HepG2 (cell line): ENCODE data around the gene CRYBB2. TPM values are rescaled to one million over a fixed set of nuclear protein-coding genes. Genes with fewer than 3 reads are reported as not detected.

ENCODE experiments used
- ARID4A ChIP-seq: sonication (generic); formaldehyde crosslinking; IDR thresholded peaks from 2 replicates; pipeline ENCODE4 v1.5.0; 2020; ENCODE audit warnings: mild to moderate bottlenecking, missing genetic modification reagents, borderline replicate concordance
- ARNT2 ChIP-seq: sonication (generic); formaldehyde crosslinking; IDR thresholded peaks from 2 replicates; pipeline ENCODE4 v1.8.0; 2022; ENCODE audit warnings: mild to moderate bottlenecking, low read depth, missing genetic modification reagents, moderate library complexity
- ATM ChIP-seq: fragments of 450-650 bp; IDR thresholded peaks from 2 replicates; pipeline ENCODE4 v1.7.1; 2017; ENCODE audit warnings: mild to moderate bottlenecking, borderline replicate concordance
- HNF4A ChIP-seq: sonication (generic); formaldehyde crosslinking; IDR thresholded peaks from 2 replicates; pipeline ENCODE4 v1.4.0; 2020; ENCODE audit warnings: missing genetic modification reagents
- NCOR1 ChIP-seq: fragments of 200-600 bp; sonication (generic); IDR thresholded peaks from 2 replicates; pipeline ENCODE4 v1.7.0; 2017; ENCODE audit warnings: antibody characterized with exemption, low read length, borderline replicate concordance
- POGK ChIP-seq: sonication (generic); formaldehyde crosslinking; conservative IDR thresholded peaks from 2 replicates; pipeline ENCODE4 v1.8.0; 2022; ENCODE audit warnings: mild to moderate bottlenecking, moderate library complexity, missing genetic modification reagents
- RAD51 ChIP-seq: fragments of 450-650 bp; IDR thresholded peaks from 2 replicates; pipeline ENCODE4 v1.6.1; 2016; ENCODE audit warnings: borderline replicate concordance
- RXRB ChIP-seq: IDR thresholded peaks from 2 replicates; pipeline ENCODE4 v1.6.1; 2016; ENCODE audit warnings: borderline replicate concordance, missing genetic modification reagents, missing compliant biosample characterization
- SALL1 ChIP-seq: sonication (generic); formaldehyde crosslinking; IDR thresholded peaks from 2 replicates; pipeline ENCODE4 v1.8.0; 2022; ENCODE audit warnings: mild to moderate bottlenecking, missing genetic modification reagents
- ZNF337 ChIP-seq: sonication (generic); formaldehyde crosslinking; IDR thresholded peaks from 2 replicates; pipeline ENCODE4 v1.5.1; 2020; ENCODE audit warnings: missing genetic modification reagents, low read depth, mild to moderate bottlenecking, borderline replicate concordance
- polyA plus RNA-seq, 8 experiments: library from polyadenylated mRNA; depleted of rRNA in 3 of 8; stranded (reverse) in 7 of 8; unstranded in 1 of 8; fragments of >200 nt; fragmentation: Illumina TruSeq in 4 of 8; extraction: Trizol in 4 of 8; gene quantifications; 2 replicates each; pipeline versions ENCODE4 v1.2.1 to v1.2.3, GENCODE V29; 2011 to 2016; ENCODE audit warnings: low read depth in 4 of 8, missing spikeins in 1 of 8, mixed read lengths in 1 of 8; ENCODE audit not compliant: insufficient read depth in 1 of 8
- total RNA-seq, 5 experiments: library from RNA; depleted of rRNA; stranded (reverse); fragments of >200 nt; fragmentation: Illumina TruSeq; extraction: Trizol; gene quantifications; 2 replicates each; pipeline ENCODE4 v1.2.3, GENCODE V29; 2016; ENCODE audit warnings: low read depth in 1 of 5
- TF ChIP-seq, protein P1 (sequence below): sonication (generic); formaldehyde crosslinking; IDR thresholded peaks from 2 replicates; pipeline ENCODE4 v1.4.0; 2020; ENCODE audit warnings: missing genetic modification reagents, borderline replicate concordance
- TF ChIP-seq, protein P2 (sequence below): sonication (generic); formaldehyde crosslinking; IDR thresholded peaks from 2 replicates; pipeline ENCODE4 v1.4.0; 2020; ENCODE audit warnings: missing genetic modification reagents
- TF ChIP-seq, protein P3 (sequence below): sonication (generic); formaldehyde crosslinking; IDR thresholded peaks from 2 replicates; pipeline ENCODE4 v1.4.0; 2020; ENCODE audit warnings: mild to moderate bottlenecking, missing genetic modification reagents

The CRYBB2 gene
- total and polyA plus RNA-seq, 2 of the 13 experiments (the other 11 are each of a cell fraction or from before 2014, with no cell fraction given): 0.11 to 0.18 TPM

DNA sequence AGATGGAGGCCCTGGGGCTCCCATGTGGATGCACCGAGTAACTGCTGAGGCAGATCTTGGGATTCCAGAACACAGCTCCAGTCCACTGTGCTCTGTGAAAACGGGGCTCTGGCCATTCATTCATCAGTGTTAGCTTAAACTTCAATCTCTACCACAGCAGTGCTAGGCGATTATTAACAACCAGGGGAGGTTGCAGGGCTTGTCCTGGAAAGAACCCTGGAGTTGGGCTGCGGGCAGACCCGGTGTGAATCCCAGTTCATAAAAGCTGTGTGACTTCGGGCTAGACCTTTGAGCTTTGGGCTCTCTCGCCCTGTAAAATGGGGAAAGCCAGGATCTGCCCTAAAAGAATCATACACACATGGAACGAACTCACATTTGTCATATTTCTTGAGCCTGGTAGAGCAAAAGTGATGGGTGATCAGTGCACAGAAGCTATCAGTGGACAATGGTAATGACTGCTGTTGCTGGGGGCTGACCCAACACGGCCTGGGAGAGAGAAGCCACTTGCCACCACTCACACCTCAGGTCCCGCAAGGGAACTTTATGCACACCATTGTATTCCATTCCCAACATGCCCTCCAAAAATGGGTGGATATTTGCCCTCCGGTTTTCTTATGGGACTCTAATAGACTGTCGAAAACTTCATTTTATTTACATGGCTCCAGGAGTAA is 35.4 kb upstream of the CRYBB2 start (continued):
- TF ChIP-seq, protein P1, sequence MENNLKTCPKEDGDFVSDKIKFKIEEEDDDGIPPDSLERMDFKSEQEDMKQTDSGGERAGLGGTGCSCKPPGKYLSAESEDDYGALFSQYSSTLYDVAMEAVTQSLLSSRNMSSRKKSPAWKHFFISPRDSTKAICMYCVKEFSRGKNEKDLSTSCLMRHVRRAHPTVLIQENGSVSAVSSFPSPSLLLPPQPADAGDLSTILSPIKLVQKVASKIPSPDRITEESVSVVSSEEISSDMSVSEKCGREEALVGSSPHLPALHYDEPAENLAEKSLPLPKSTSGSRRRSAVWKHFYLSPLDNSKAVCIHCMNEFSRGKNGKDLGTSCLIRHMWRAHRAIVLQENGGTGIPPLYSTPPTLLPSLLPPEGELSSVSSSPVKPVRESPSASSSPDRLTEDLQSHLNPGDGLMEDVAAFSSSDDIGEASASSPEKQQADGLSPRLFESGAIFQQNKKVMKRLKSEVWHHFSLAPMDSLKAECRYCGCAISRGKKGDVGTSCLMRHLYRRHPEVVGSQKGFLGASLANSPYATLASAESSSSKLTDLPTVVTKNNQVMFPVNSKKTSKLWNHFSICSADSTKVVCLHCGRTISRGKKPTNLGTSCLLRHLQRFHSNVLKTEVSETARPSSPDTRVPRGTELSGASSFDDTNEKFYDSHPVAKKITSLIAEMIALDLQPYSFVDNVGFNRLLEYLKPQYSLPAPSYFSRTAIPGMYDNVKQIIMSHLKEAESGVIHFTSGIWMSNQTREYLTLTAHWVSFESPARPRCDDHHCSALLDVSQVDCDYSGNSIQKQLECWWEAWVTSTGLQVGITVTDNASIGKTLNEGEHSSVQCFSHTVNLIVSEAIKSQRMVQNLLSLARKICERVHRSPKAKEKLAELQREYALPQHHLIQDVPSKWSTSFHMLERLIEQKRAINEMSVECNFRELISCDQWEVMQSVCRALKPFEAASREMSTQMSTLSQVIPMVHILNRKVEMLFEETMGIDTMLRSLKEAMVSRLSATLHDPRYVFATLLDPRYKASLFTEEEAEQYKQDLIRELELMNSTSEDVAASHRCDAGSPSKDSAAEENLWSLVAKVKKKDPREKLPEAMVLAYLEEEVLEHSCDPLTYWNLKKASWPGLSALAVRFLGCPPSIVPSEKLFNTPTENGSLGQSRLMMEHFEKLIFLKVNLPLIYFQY (CRISPR knock-in tag): peak; percentile 91; the same call in 1 of the 2 replicates
- TF ChIP-seq SALL1 (CRISPR knock-in tag): peak; percentile 50
- no peak for TF ChIP-seq ZNF337 (CRISPR knock-in tag)
- 0 out of 2 replicates have a peak, but pooled peaks have one; percentile 37 for TF ChIP-seq ARNT2 (CRISPR knock-in tag)
- TF ChIP-seq NCOR1: peak; percentile 68; the same call in 1 of the 2 replicates
- peak; percentile 83 for TF ChIP-seq HNF4A (CRISPR knock-in tag)
- TF ChIP-seq RAD51: no peak
- TF ChIP-seq RXRB: peak; percentile 58
- peak; percentile 55; the same call in 1 of the 2 replicates for TF ChIP-seq ARID4A (CRISPR knock-in tag)
- TF ChIP-seq, protein P2, sequence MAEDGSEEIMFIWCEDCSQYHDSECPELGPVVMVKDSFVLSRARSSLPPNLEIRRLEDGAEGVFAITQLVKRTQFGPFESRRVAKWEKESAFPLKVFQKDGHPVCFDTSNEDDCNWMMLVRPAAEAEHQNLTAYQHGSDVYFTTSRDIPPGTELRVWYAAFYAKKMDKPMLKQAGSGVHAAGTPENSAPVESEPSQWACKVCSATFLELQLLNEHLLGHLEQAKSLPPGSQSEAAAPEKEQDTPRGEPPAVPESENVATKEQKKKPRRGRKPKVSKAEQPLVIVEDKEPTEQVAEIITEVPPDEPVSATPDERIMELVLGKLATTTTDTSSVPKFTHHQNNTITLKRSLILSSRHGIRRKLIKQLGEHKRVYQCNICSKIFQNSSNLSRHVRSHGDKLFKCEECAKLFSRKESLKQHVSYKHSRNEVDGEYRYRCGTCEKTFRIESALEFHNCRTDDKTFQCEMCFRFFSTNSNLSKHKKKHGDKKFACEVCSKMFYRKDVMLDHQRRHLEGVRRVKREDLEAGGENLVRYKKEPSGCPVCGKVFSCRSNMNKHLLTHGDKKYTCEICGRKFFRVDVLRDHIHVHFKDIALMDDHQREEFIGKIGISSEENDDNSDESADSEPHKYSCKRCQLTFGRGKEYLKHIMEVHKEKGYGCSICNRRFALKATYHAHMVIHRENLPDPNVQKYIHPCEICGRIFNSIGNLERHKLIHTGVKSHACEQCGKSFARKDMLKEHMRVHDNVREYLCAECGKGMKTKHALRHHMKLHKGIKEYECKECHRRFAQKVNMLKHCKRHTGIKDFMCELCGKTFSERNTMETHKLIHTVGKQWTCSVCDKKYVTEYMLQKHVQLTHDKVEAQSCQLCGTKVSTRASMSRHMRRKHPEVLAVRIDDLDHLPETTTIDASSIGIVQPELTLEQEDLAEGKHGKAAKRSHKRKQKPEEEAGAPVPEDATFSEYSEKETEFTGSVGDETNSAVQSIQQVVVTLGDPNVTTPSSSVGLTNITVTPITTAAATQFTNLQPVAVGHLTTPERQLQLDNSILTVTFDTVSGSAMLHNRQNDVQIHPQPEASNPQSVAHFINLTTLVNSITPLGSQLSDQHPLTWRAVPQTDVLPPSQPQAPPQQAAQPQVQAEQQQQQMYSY: peak; percentile 60
- no peak for TF ChIP-seq ATM
- TF ChIP-seq, protein P3, sequence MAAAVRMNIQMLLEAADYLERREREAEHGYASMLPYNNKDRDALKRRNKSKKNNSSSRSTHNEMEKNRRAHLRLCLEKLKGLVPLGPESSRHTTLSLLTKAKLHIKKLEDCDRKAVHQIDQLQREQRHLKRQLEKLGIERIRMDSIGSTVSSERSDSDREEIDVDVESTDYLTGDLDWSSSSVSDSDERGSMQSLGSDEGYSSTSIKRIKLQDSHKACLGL: no peak
- 0 out of 2 replicates have a peak, but pooled peaks have one; percentile 51 for TF ChIP-seq POGK (CRISPR knock-in tag)
